OCI-LY1 (cell line): Measurements from ENCODE around the gene GPX5.

Experiments
- CTCF ChIP-seq: fragments of 200-600 bp; sonication (generic), shearing (Covaris generic); IDR thresholded peaks from 2 replicates; pipeline ENCODE4 v1.5.1; 2017; ENCODE audit warnings: mild to moderate bottlenecking, antibody characterized with exemption, low read length, moderate library complexity, mixed read lengths
- EZH2 ChIP-seq: fragments of 200-600 bp; sonication (generic), shearing (Covaris generic); IDR thresholded peaks from 2 replicates; pipeline ENCODE4 v1.8.0; 2017; ENCODE audit warnings: borderline replicate concordance, mixed run types, mild to moderate bottlenecking, antibody characterized with exemption, low read length, moderate library complexity, mixed read lengths

- TF ChIP-seq CTCF (no peak), EZH2 (no peak)
Measured at GRCh38 chr6:28488916-28489365, 36.7 kb upstream of the GPX5 start.
